ENCODE data around the gene DGLUCY. TPM values are rescaled to one million over a fixed set of nuclear protein-coding genes. Genes with fewer than 3 reads are reported as not detected.
"Not testable (repeated sequence)": the region's sequence is repeated elsewhere in the genome, so short reads cannot be mapped to it uniquely, and the experiment has no call there.

Gene DGLUCY
- polyA plus RNA-seq, 1 experiment: 22.1 TPM

DNA sequence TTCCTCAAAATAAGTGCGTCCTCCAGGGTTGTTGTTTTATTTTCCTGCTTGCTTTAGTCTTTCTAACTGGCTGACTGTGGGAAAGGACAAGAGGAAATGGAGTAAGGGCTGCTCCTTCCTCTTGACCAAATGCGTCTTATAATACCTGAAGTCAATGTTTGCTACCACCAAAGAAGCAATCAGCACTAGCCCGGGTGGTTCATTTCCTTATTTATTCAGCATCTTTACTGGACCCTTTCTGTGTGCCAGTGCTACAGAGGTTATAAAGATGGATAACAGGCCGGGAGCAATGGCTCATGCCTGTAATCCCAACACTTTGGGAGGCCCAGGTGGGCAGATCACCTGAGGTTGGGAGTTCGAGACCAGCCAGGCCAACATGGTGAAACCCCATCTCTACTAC is 38.3 kb upstream of the DGLUCY start:
- ChIA-PET CTCF (no interaction called here), POLR2A (no interaction called here)
- Histone ChIP-seq H3K4me3 (ENCODE audit: low read depth, low read length) (no peak overlapping the region), H3K27ac (ENCODE audit: low read depth, low read length) (no peak overlapping the region), H3K27me3 (ENCODE audit: control insufficient read depth, insufficient read depth, low read length) (no peaks in the 10 kb centered on the region), H3K9me3 (ENCODE audit: control insufficient read depth, insufficient read depth, low read length) (no peaks in the 10 kb centered on the region)
- DNase-seq (ENCODE audit: low read depth, low spot score): no peak
- TF ChIP-seq, protein P1, sequence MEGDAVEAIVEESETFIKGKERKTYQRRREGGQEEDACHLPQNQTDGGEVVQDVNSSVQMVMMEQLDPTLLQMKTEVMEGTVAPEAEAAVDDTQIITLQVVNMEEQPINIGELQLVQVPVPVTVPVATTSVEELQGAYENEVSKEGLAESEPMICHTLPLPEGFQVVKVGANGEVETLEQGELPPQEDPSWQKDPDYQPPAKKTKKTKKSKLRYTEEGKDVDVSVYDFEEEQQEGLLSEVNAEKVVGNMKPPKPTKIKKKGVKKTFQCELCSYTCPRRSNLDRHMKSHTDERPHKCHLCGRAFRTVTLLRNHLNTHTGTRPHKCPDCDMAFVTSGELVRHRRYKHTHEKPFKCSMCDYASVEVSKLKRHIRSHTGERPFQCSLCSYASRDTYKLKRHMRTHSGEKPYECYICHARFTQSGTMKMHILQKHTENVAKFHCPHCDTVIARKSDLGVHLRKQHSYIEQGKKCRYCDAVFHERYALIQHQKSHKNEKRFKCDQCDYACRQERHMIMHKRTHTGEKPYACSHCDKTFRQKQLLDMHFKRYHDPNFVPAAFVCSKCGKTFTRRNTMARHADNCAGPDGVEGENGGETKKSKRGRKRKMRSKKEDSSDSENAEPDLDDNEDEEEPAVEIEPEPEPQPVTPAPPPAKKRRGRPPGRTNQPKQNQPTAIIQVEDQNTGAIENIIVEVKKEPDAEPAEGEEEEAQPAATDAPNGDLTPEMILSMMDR (IDR thresholded peaks at IDR 0.05; ENCODE audit: low read depth, low read length): no peak

DNA sequence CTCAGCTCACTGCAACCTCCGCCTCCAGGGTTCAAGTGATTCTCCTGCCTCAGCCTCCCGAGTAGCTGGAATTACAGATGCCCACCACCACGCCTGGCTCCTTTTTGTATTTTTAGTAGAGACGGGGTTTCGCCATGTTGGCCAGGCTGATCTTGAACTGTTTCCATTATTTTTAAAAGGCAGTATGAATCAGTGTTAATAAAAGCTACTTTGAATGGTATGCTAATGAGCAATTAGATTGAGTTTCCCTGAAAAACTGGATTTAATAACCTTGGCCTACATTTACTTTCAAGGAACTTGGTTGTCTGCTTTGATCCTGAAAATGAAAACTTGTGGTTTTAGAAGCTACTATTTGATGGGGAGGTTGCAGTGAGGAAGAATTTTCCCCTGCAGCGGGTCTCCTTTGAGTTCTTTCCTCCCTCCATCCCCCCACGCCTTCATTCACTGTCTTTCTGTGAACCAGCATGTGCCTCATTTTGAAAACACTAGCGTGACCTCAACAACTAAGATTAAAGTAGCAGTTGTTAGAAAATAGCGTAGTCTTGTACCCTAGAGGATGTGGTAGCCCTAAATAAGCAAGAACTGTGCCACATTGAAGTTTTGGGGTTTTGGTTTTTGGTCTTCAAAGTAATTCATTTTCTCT is 35.7 kb upstream of the DGLUCY start:
- DNase-seq (ENCODE audit: low read depth, low spot score): no peak
- TF ChIP-seq, protein P1 (IDR thresholded peaks at IDR 0.05; ENCODE audit: low read depth, low read length): no peak
- POLR2A ChIA-PET: interaction anchor here (0.6 kb wide), 1 partner anchor 9 kb away, joined by 3 read pairs; no protein-coding TSS in a partner anchor
- H3K27ac ChIP-seq (ENCODE audit: low read depth, low read length): no peak overlapping the region
- H3K4me3 ChIP-seq (ENCODE audit: low read depth, low read length): no peak overlapping the region
- no peaks in the 10 kb centered on the region for H3K9me3 ChIP-seq (ENCODE audit: control insufficient read depth, insufficient read depth, low read length)
- H3K27me3 ChIP-seq (ENCODE audit: control insufficient read depth, insufficient read depth, low read length): no peaks in the 10 kb centered on the region
- CTCF ChIA-PET: interaction anchor here (0.5 to 1.5 kb wide), 2 partner anchors 95 to 99 kb away, joined by 6 to 7 read pairs; no protein-coding TSS in a partner anchor

DNA sequence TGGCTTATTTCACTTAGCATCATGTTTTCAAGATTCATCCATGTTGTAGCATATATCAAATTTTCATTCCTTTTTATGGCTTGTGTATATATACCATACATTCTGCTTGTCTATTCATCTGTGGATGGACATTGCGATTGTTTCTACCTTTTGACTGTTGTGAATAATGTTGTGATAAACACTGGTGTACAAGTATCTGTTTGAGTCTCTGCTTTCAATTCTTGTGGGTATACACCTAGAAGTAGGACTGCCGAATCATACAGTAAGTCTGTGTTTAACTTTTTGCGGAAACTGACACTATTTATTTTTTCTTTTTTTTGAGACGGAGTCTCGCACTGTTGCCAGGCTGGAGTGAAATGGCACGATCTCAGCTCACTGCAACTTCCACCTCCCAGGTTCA is 33.8 kb upstream of the DGLUCY start:
- no peak overlapping the region for H3K4me3 ChIP-seq (ENCODE audit: low read depth, low read length)
- TF ChIP-seq, protein P1 (IDR thresholded peaks at IDR 0.05; ENCODE audit: low read depth, low read length): no peak
- no peaks in the 10 kb centered on the region for H3K9me3 ChIP-seq (ENCODE audit: control insufficient read depth, insufficient read depth, low read length)
- no peak for DNase-seq (ENCODE audit: low read depth, low spot score)
- no peaks in the 10 kb centered on the region for H3K27me3 ChIP-seq (ENCODE audit: control insufficient read depth, insufficient read depth, low read length)
- no peak overlapping the region for H3K27ac ChIP-seq (ENCODE audit: low read depth, low read length)
- ChIA-PET POLR2A (interaction anchor here (0.6 kb wide), 1 partner anchor 9 kb away, joined by 8 read pairs; no protein-coding TSS in a partner anchor), CTCF (interaction anchor here (0.5 kb wide), 1 partner anchor 127 kb away, joined by 3 read pairs; no protein-coding TSS in a partner anchor)

DNA sequence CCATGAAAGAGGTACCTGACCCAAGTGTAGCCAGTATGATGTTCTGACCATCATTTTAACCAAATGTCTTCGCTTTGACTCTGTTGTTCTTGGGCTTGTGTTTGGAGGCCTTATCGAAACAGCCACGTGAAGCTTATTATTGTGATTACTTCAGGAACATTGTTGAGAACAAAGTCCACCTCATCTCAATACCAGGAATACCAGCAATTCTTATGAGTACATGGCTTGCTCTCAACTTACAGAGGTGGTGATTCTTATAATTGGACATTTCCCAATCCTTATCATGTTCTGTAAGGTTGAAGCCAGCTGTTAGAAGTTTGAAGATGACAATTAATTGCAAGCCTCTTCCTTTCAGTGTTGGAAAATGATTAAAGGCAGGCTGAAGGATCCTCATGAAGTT is 31.6 kb upstream of the DGLUCY start:
- no peak overlapping the region for H3K27ac ChIP-seq (ENCODE audit: low read depth, low read length)
- H3K4me3 ChIP-seq (ENCODE audit: low read depth, low read length): no peak overlapping the region
- TF ChIP-seq, protein P1 (IDR thresholded peaks at IDR 0.05; ENCODE audit: low read depth, low read length): no peak
- CTCF ChIA-PET: no interaction called here
- no peak for DNase-seq (ENCODE audit: low read depth, low spot score)
- no peaks in the 10 kb centered on the region for H3K9me3 ChIP-seq (ENCODE audit: control insufficient read depth, insufficient read depth, low read length)
- peaks cover 2% of the 10 kb centered on the region for H3K27me3 ChIP-seq (ENCODE audit: control insufficient read depth, insufficient read depth, low read length)
- POLR2A ChIA-PET: no interaction called here

DNA sequence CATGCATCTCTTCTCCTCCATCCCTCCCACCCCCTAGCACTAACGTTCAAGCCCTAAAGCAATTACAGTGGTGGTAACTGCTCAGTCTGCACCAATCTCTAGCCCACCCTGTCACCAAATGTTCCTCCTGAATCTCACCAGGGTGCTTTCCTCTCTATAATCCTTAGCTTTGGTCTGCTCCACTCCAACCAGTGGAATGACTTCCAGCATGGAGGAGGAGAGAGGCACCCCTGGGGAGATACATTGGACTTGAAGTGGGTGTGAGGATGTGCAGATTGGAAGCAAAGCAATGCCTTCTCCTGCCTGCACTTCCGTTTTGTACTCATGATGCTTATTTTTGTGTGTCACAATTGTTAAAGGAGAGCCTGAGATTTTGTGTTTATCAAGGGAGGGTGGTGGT is 29.4 kb upstream of the DGLUCY start:
- CTCF ChIA-PET: no interaction called here
- H3K4me3 ChIP-seq (ENCODE audit: low read depth, low read length): no peak overlapping the region
- H3K9me3 ChIP-seq (ENCODE audit: control insufficient read depth, insufficient read depth, low read length): no peaks in the 10 kb centered on the region
- TF ChIP-seq, protein P1 (IDR thresholded peaks at IDR 0.05; ENCODE audit: low read depth, low read length): no peak
- no peak for DNase-seq (ENCODE audit: low read depth, low spot score)
- POLR2A ChIA-PET: no interaction called here
- peaks cover 5% of the 10 kb centered on the region for H3K27me3 ChIP-seq (ENCODE audit: control insufficient read depth, insufficient read depth, low read length)
- H3K27ac ChIP-seq (ENCODE audit: low read depth, low read length): no peak overlapping the region

DNA sequence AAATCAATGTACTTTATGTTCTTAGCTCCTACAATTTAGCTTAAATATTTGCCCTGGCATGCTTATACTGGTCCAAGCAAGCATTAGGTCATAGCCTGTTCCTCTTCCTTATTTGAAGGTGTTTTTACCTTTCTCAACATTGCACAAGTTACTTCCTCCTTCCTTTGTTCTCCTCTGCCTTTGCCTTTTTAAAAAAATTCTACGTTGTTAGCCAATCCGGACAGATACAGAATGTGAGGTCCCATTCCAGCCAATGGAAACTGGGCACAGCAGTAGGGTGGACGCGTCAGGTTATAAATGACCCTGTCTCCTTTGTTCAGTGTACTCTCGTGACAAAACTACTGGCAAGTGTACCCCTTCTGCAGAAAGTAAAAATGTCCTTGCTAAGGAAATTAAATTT is 26.4 kb upstream of the DGLUCY start:
- DNase-seq (ENCODE audit: low read depth, low spot score); H3K27ac ChIP-seq (ENCODE audit: low read depth, low read length); H3K27me3 ChIP-seq (ENCODE audit: control insufficient read depth, insufficient read depth, low read length); H3K4me3 ChIP-seq (ENCODE audit: low read depth, low read length); POLR2A ChIA-PET; CTCF ChIA-PET; H3K9me3 ChIP-seq (ENCODE audit: control insufficient read depth, insufficient read depth, low read length): not testable (repeated sequence)
